ENCODE results near the gene SCN1B.
"Not testable (repeated sequence)": the region's sequence is repeated elsewhere in the genome, so short reads cannot be mapped to it uniquely, and the experiment has no call there.

SCN1B gene

GRCh38 chr19:35019144-35019543 lies 11.1 kb upstream of the SCN1B start:
- no peak for DNase-seq

- DNase-seq, result no peak
These were observed 9.3 kb upstream of the SCN1B start for GRCh38 chr19:35021016-35021415.

GRCh38 chr19:35021596-35021995 lies 8.7 kb upstream of the SCN1B start:
- no peak for DNase-seq

- no peak for DNase-seq
These were observed 7.8 kb upstream of the SCN1B start for GRCh38 chr19:35022460-35022859.

GRCh38 chr19:35023428-35023827 lies 6.8 kb upstream of the SCN1B start:
- DNase-seq, result no peak

GRCh38 chr19:35024095-35024494 lies 6.2 kb upstream of the SCN1B start:
- DNase-seq, result no peak

- no peak for DNase-seq
These were observed 4.3 kb upstream of the SCN1B start for GRCh38 chr19:35025969-35026368.

- DNase-seq, result no peak
These were observed 3.9 kb upstream of the SCN1B start for GRCh38 chr19:35026418-35026817.

GRCh38 chr19:35027009-35027408 lies 3.3 kb upstream of the SCN1B start:
- DNase-seq, result no peak

GRCh38 chr19:35027851-35028599 lies 2.2 kb upstream of the SCN1B start:
- DNase-seq, result no peak

- not testable (repeated sequence) for DNase-seq
These were observed 1.7 kb upstream of the SCN1B start for GRCh38 chr19:35028600-35028885.

- DNase-seq, result not testable (repeated sequence)
These were observed 964 bp upstream of the SCN1B start for GRCh38 chr19:35029275-35029736.

GRCh38 chr19:35029737-35030256 lies 473 bp upstream of the SCN1B start:
- DNase-seq, result no peak

- DNase-seq, result no peak
These were observed 1.0 kb downstream of the SCN1B start for GRCh38 chr19:35031072-35031881.

GRCh38 chr19:35032356-35032865 lies 2.1 kb downstream of the SCN1B start:
- DNase-seq, result no peak

- no peak for DNase-seq
These were observed 3.1 kb downstream of the SCN1B start for GRCh38 chr19:35033067-35034004.

- no peak for DNase-seq
These were observed 3.8 kb downstream of the SCN1B start for GRCh38 chr19:35034005-35034502.

GRCh38 chr19:35034588-35035382 lies 4.5 kb downstream of the SCN1B start:
- no peak for DNase-seq

GRCh38 chr19:35037716-35038622 lies 7.7 kb downstream of the SCN1B start:
- no peak for DNase-seq

Data from NCI-H774 (cell line).